Kidney epithelial cell (primary cell): ENCODE results near the gene ANKS1B. TPM values are rescaled to one million over a fixed set of nuclear protein-coding genes. Genes with fewer than 3 reads are reported as not detected.

ENCODE experiments used
- DNase-seq: peaks from one replicate; pipeline ENCODE4 v3.0.0-alpha.2; 2010; ENCODE audit warnings: low read depth
- H3K27me3 ChIP-seq: 2 replicates; pipeline ENCODE4 v1.6.0; 2011; ENCODE audit warnings: low read length; ENCODE audit not compliant: control insufficient read depth, insufficient read depth
- H3K36me3 ChIP-seq: 2 replicates; pipeline ENCODE4 v1.5.1; 2011; ENCODE audit warnings: low read length; ENCODE audit not compliant: control insufficient read depth, insufficient read depth
- H3K4me3 ChIP-seq: 2 replicates; pipeline ENCODE4 v1.5.1; 2011; ENCODE audit warnings: low read depth, mild to moderate bottlenecking, control low read depth, low read length
- CTCF ChIP-seq: IDR thresholded peaks from 2 replicates; pipeline ENCODE4 v1.5.1; 2011; ENCODE audit warnings: mild to moderate bottlenecking, moderate library complexity, low read length, control low read depth, inconsistent platforms; ENCODE audit not compliant: insufficient read depth, poor library complexity, severe bottlenecking
- total RNA-seq: library from RNA; depleted of rRNA; stranded (reverse); fragments of >200 nt; gene quantifications from 2 replicates; pipeline ENCODE4 v1.2.3, GENCODE V29; 2015

Gene ANKS1B
- total RNA-seq, 1 donor from 2014 or later, result 0.13 TPM

- Histone ChIP-seq H3K4me3 (no peak overlapping the region), H3K36me3 (no peaks in the 10 kb centered on the region), H3K27me3 (no peaks in the 10 kb centered on the region)
- TF ChIP-seq CTCF, result no peak
- no peak for DNase-seq
These were observed 534.6 kb downstream of the ANKS1B start for GRCh38 chr12:99450036-99450630.

- Histone ChIP-seq H3K27me3 (no peaks in the 10 kb centered on the region), H3K36me3 (no peaks in the 10 kb centered on the region), H3K4me3 (no peak overlapping the region)
- no peak for DNase-seq
- TF ChIP-seq CTCF, result no peak
These were observed 539.8 kb downstream of the ANKS1B start for GRCh38 chr12:99444859-99445316.

GRCh38 chr12:99442758-99443157 lies 542.0 kb downstream of the ANKS1B start:
- H3K36me3 ChIP-seq, result no peaks in the 10 kb centered on the region
- no peak for TF ChIP-seq CTCF
- no peaks in the 10 kb centered on the region for H3K27me3 ChIP-seq
- H3K4me3 ChIP-seq, result no peak overlapping the region
- DNase-seq, result no peak

- no peak for TF ChIP-seq CTCF
- Histone ChIP-seq H3K36me3 (no peaks in the 10 kb centered on the region), H3K4me3 (no peak overlapping the region), H3K27me3 (no peaks in the 10 kb centered on the region)
- no peak for DNase-seq
These were observed 545.3 kb downstream of the ANKS1B start for GRCh38 chr12:99439399-99439798.

GRCh38 chr12:99436584-99436983 lies 548.2 kb downstream of the ANKS1B start:
- H3K36me3 ChIP-seq, result no peaks in the 10 kb centered on the region
- no peaks in the 10 kb centered on the region for H3K27me3 ChIP-seq
- no peak for TF ChIP-seq CTCF
- no peak overlapping the region for H3K4me3 ChIP-seq
- DNase-seq, result no peak
